ENCODE results near the gene ASB6.

Gene ASB6

GRCh38 chr9:129586245-129586644 lies 55.7 kb downstream of the ASB6 start:
- no peak for DNase-seq (ENCODE audit: low read depth in 2 of 2)

GRCh38 chr9:129585352-129585751 lies 56.6 kb downstream of the ASB6 start:
- no peak for DNase-seq (ENCODE audit: low read depth in 2 of 2)

Measured in fibroblast of skin of left biceps (primary cell).